Subcutaneous adipose tissue (tissue), 4 donors: Measurements from ENCODE around the gene NUP93. TPM values are rescaled to one million over a fixed set of nuclear protein-coding genes. Genes with fewer than 3 reads are reported as not detected.

Source experiments
- CTCF ChIP-seq: fragments of 450-650 bp; IDR thresholded peaks from one replicate; pipeline ENCODE4 v1.5.1; 2016; ENCODE audit warnings: low read depth, mild to moderate bottlenecking, control low read depth, antibody characterized with exemption, moderate library complexity
- total RNA-seq, 4 donors: library from RNA; depleted of rRNA; stranded (reverse); fragments of >200 nt; gene quantifications; one replicate each; pipeline ENCODE4 v1.1.0, GENCODE V29; 2016

The NUP93 gene
- total RNA-seq, 4 donors from 2014 or later, result 28.4 to 57.6 (median 47.5) TPM

GRCh38 chr16:56748191-56748590, 18.3 kb downstream of the NUP93 start:
- no peak for TF ChIP-seq CTCF

GRCh38 chr16:56748826-56749225, 18.9 kb downstream of the NUP93 start:
- TF ChIP-seq CTCF, result no peak

GRCh38 chr16:56749672-56750491, 20.0 kb downstream of the NUP93 start:
- TF ChIP-seq CTCF, result no peak

GRCh38 chr16:56753410-56753809, 23.5 kb downstream of the NUP93 start:
- TF ChIP-seq CTCF, result no peak

GRCh38 chr16:56755038-56755437, 25.1 kb downstream of the NUP93 start:
- no peak for TF ChIP-seq CTCF

- no peak for TF ChIP-seq CTCF
Measured at GRCh38 chr16:56758432-56758831, 28.5 kb downstream of the NUP93 start.

GRCh38 chr16:56758930-56759329, 29.0 kb downstream of the NUP93 start:
- no peak for TF ChIP-seq CTCF
